ENCODE data around the gene ZNF827.
A peak's percentile ranks its signal among the peaks of the same experiment; 100 is the strongest.

ZNF827 gene

GRCh38 chr4:145888393-145888792, 50.2 kb downstream of the ZNF827 start:
- H3K4me3 ChIP-seq (ENCODE audit: low read depth, low read length): no peak overlapping the region
- TF ChIP-seq CTCF (IDR thresholded peaks at IDR 0.05; ENCODE audit: insufficient read depth, low read depth, low read length, missing control alignments): no peak

GRCh38 chr4:145887241-145887991, 51.2 kb downstream of the ZNF827 start:
- no peak overlapping the region for H3K4me3 ChIP-seq (ENCODE audit: low read depth, low read length)
- no peak for TF ChIP-seq CTCF (IDR thresholded peaks at IDR 0.05; ENCODE audit: insufficient read depth, low read depth, low read length, missing control alignments)
- peak; percentile 45 for DNase-seq (ENCODE audit: low read depth)

More at GRCh38 chr4:145888393-145888792, 50.2 kb downstream of the ZNF827 start:
- no peak for DNase-seq (ENCODE audit: low read depth)

GRCh38 chr4:145886871-145887240, 51.8 kb downstream of the ZNF827 start:
- H3K4me3 ChIP-seq (ENCODE audit: low read depth, low read length): no peak overlapping the region
- DNase-seq (ENCODE audit: low read depth): no peak
- no peak for TF ChIP-seq CTCF (IDR thresholded peaks at IDR 0.05; ENCODE audit: insufficient read depth, low read depth, low read length, missing control alignments)

GRCh38 chr4:145885666-145886065, 53.0 kb downstream of the ZNF827 start:
- no peak overlapping the region for H3K4me3 ChIP-seq (ENCODE audit: low read depth, low read length)
- TF ChIP-seq CTCF (IDR thresholded peaks at IDR 0.05; ENCODE audit: insufficient read depth, low read depth, low read length, missing control alignments): no peak
- DNase-seq (ENCODE audit: low read depth): no peak

- DNase-seq (ENCODE audit: low read depth): no peak
- TF ChIP-seq CTCF (IDR thresholded peaks at IDR 0.05; ENCODE audit: insufficient read depth, low read depth, low read length, missing control alignments): no peak
- H3K4me3 ChIP-seq (ENCODE audit: low read depth, low read length): no peak overlapping the region
Measured at GRCh38 chr4:145884775-145885174, 53.8 kb downstream of the ZNF827 start.

GRCh38 chr4:145883101-145883694, 55.4 kb downstream of the ZNF827 start:
- H3K4me3 ChIP-seq (ENCODE audit: low read depth, low read length): no peak overlapping the region
- no peak for DNase-seq (ENCODE audit: low read depth)
- no peak for TF ChIP-seq CTCF (IDR thresholded peaks at IDR 0.05; ENCODE audit: insufficient read depth, low read depth, low read length, missing control alignments)

All from GM12865 (cell line).